ENCODE measurements around the gene RIMKLB.

The RIMKLB gene

GRCh38 chr12:8697476-8698131 lies at the start of gene RIMKLB:
RIMKLB (plus strand) TSS chr12:8697991; CDS start chr12:8713867, 15,876 bp downstream.
- in situ Hi-C loops (cut with HindIII; ENCODE audit: low sequenced_read_pairs) = no loop called here
- H3K4me3 ChIP-seq (ENCODE audit: low read depth, low read length) = peak within 1 kb of the TSS; percentile 89
- TF ChIP-seq CTCF (IDR thresholded peaks at IDR 0.05; ENCODE audit: low read depth, low read length, missing control alignments) = no peak
- DNase-seq (ENCODE audit: low read depth) = no peak

GRCh38 chr12:8648576-8649205 lies 49.1 kb upstream of the RIMKLB start:
- H3K4me3 ChIP-seq (ENCODE audit: low read depth, low read length) = no peak overlapping the region
- in situ Hi-C loops (cut with HindIII; ENCODE audit: low sequenced_read_pairs) = no loop called here
- no peak for TF ChIP-seq CTCF (IDR thresholded peaks at IDR 0.05; ENCODE audit: low read depth, low read length, missing control alignments)
- DNase-seq (ENCODE audit: low read depth) = no peak

GRCh38 chr12:8655421-8655820 lies 42.4 kb upstream of the RIMKLB start:
- no peak overlapping the region for H3K4me3 ChIP-seq (ENCODE audit: low read depth, low read length)
- in situ Hi-C loops (cut with HindIII; ENCODE audit: low sequenced_read_pairs) = no loop called here
- TF ChIP-seq CTCF (IDR thresholded peaks at IDR 0.05; ENCODE audit: low read depth, low read length, missing control alignments) = no peak
- no peak for DNase-seq (ENCODE audit: low read depth)

- in situ Hi-C loops (cut with HindIII; ENCODE audit: low sequenced_read_pairs) = no loop called here
- TF ChIP-seq CTCF (IDR thresholded peaks at IDR 0.05; ENCODE audit: low read depth, low read length, missing control alignments) = no peak
- DNase-seq (ENCODE audit: low read depth) = peak; percentile 94
- no peak overlapping the region for H3K4me3 ChIP-seq (ENCODE audit: low read depth, low read length)
These were observed 39.4 kb upstream of the RIMKLB start for GRCh38 chr12:8658346-8658745.

- DNase-seq (ENCODE audit: low read depth) = peak; percentile 12
- in situ Hi-C loops (cut with HindIII; ENCODE audit: low sequenced_read_pairs) = no loop called here
- no peak overlapping the region for H3K4me3 ChIP-seq (ENCODE audit: low read depth, low read length)
- TF ChIP-seq CTCF (IDR thresholded peaks at IDR 0.05; ENCODE audit: low read depth, low read length, missing control alignments) = no peak
These were observed 36.8 kb upstream of the RIMKLB start for GRCh38 chr12:8661016-8661415.

- no peak for TF ChIP-seq CTCF (IDR thresholded peaks at IDR 0.05; ENCODE audit: low read depth, low read length, missing control alignments)
- in situ Hi-C loops (cut with HindIII; ENCODE audit: low sequenced_read_pairs) = no loop called here
- H3K4me3 ChIP-seq (ENCODE audit: low read depth, low read length) = peak overlapping the region; percentile 10
- no peak for DNase-seq (ENCODE audit: low read depth)
These were observed 36.0 kb upstream of the RIMKLB start for GRCh38 chr12:8661751-8662150.

Data from astrocyte of the cerebellum (primary cell).